GM23338 (cell line): ENCODE measurements around the gene B3GALNT1. TPM values are rescaled to one million over a fixed set of nuclear protein-coding genes. Genes with fewer than 3 reads are reported as not detected.

Source experiments
- ATAC-seq: fragments of 200-7000 bp; cut with Tn5 transposase; 3 replicates; pipeline ENCODE4 v1.9.1; 2020
- DNase-seq: peaks from one replicate; pipeline ENCODE4 v3.0.0-alpha.2; 2015; ENCODE audit warnings: low spot score
- H2AFZ ChIP-seq: fragments of 200-600 bp; sonication (generic); 2 replicates; pipeline ENCODE4 v1.8.0; 2016; ENCODE audit warnings: antibody characterized with exemption, mild to moderate bottlenecking, moderate library complexity
- H3F3A ChIP-seq: fragments of 200-600 bp; sonication (generic); replicated peaks from 2 replicates; pipeline ENCODE4 v1.8.0; 2017; ENCODE audit warnings: antibody characterized with exemption, mixed run types, low read depth
- H3K27ac ChIP-seq: fragments of 200-600 bp; sonication (generic); 2 replicates; pipeline ENCODE4 v1.6.1; 2016; ENCODE audit warnings: low read depth
- H3K27me3 ChIP-seq: fragments of 200-600 bp; sonication (generic); 2 replicates; pipeline ENCODE4 v1.8.0; 2016; ENCODE audit warnings: mild to moderate bottlenecking, mixed run types, moderate library complexity; ENCODE audit not compliant: insufficient read depth
- H3K36me3 ChIP-seq: fragments of 200-600 bp; sonication (generic); 2 replicates; pipeline ENCODE4 v1.8.0; 2016; ENCODE audit warnings: mild to moderate bottlenecking; ENCODE audit not compliant: insufficient read depth
- H3K4me1 ChIP-seq: fragments of 200-600 bp; sonication (generic); 2 replicates; pipeline ENCODE4 v1.8.0; 2016; ENCODE audit warnings: mild to moderate bottlenecking, moderate library complexity; ENCODE audit not compliant: insufficient read depth
- H3K4me2 ChIP-seq: fragments of 200-600 bp; sonication (generic); 2 replicates; pipeline ENCODE4 v1.7.1; 2017; ENCODE audit warnings: mixed run types
- H3K4me3 ChIP-seq: fragments of 200-600 bp; sonication (generic); 2 replicates; pipeline ENCODE4 v1.6.1; 2016; ENCODE audit warnings: mixed run types
- H3K79me2 ChIP-seq: fragments of 200-600 bp; sonication (generic); replicated peaks from 2 replicates; pipeline ENCODE4 v1.8.0; 2017; ENCODE audit warnings: mild to moderate bottlenecking; ENCODE audit not compliant: insufficient read depth
- H3K9me2 ChIP-seq: fragments of 200-600 bp; sonication (generic); 2 replicates; pipeline ENCODE4 v1.8.0; 2017; ENCODE audit not compliant: insufficient read depth
- H4K20me1 ChIP-seq: fragments of 200-600 bp; sonication (generic); replicated peaks from 2 replicates; pipeline ENCODE4 v1.8.0; 2017; ENCODE audit warnings: mild to moderate bottlenecking; ENCODE audit not compliant: insufficient read depth
- H3K27ac Mint-ChIP-seq: 2 replicates; pipeline ENCODE4 v1.8.0; 2020; ENCODE audit warnings: inconsistent platforms, mild to moderate bottlenecking, moderate library complexity, mixed read lengths
- H3K27me3 Mint-ChIP-seq: 3 replicates; pipeline ENCODE4 v1.8.0; 2022; ENCODE audit warnings: low read depth, mild to moderate bottlenecking, moderate library complexity, mixed read lengths, inconsistent platforms; ENCODE audit not compliant: insufficient read depth, poor library complexity
- H3K36me3 Mint-ChIP-seq: 3 replicates; pipeline ENCODE4 v1.8.0; 2021; ENCODE audit warnings: low read depth, mild to moderate bottlenecking, inconsistent platforms, moderate library complexity, mixed read lengths
- H3K4me1 Mint-ChIP-seq: 3 replicates; pipeline ENCODE4 v1.8.0; 2020; ENCODE audit warnings: mild to moderate bottlenecking, inconsistent platforms, mixed read lengths
- H3K4me3 Mint-ChIP-seq: 3 replicates; pipeline ENCODE4 v1.8.0; 2021; ENCODE audit warnings: moderate library complexity, mild to moderate bottlenecking, inconsistent platforms, mixed read lengths
- H3K9me3 Mint-ChIP-seq: 3 replicates; pipeline ENCODE4 v1.8.0; 2020; ENCODE audit warnings: moderate library complexity, mild to moderate bottlenecking, inconsistent platforms, mixed read lengths
- CREB1 ChIP-seq: fragments of 250-450 bp; sonication (Bioruptor Pico); IDR thresholded peaks from 2 replicates; pipeline ENCODE4 v1.5.0; 2020; ENCODE audit warnings: low read depth, mild to moderate bottlenecking, moderate library complexity
- CTCF ChIP-seq, 2 experiments: fragments of 200-600 bp in 1 of 2; sonication (generic) in 1 of 2; conservative IDR thresholded peaks; 2 replicates each; pipeline versions ENCODE4 v1.5.1 to v1.6.1; 2016 to 2017; ENCODE audit warnings: antibody characterized with exemption in 2 of 2, low read depth in 2 of 2, mild to moderate bottlenecking in 2 of 2, moderate library complexity in 1 of 2
- EZH2 ChIP-seq: fragments of 200-600 bp; sonication (generic); IDR thresholded peaks from one replicate; pipeline ENCODE4 v1.8.0; 2017; ENCODE audit warnings: antibody characterized with exemption, mild to moderate bottlenecking, low read depth; ENCODE audit not compliant: unreplicated experiment
- EZH2phosphoT487 ChIP-seq: fragments of 200-600 bp; sonication (generic); IDR thresholded peaks from one replicate; pipeline ENCODE4 v1.8.1; 2018; ENCODE audit warnings: antibody characterized with exemption; ENCODE audit not compliant: unreplicated experiment
- JUNB ChIP-seq: IDR thresholded peaks from one replicate; pipeline ENCODE4 v1.6.1; 2016; ENCODE audit warnings: antibody characterized with exemption; ENCODE audit not compliant: unreplicated experiment
- NANOG ChIP-seq: IDR thresholded peaks from 2 replicates; pipeline ENCODE4 v1.6.1; 2016; ENCODE audit warnings: antibody characterized with exemption, borderline replicate concordance
- POLR2AphosphoS5 ChIP-seq: IDR thresholded peaks from 2 replicates; pipeline ENCODE4 v1.6.1; 2016; ENCODE audit warnings: antibody characterized with exemption, low read depth
- STAT1 ChIP-seq: IDR thresholded peaks from one replicate; pipeline ENCODE4 v1.6.1; 2016; ENCODE audit warnings: antibody characterized with exemption; ENCODE audit not compliant: unreplicated experiment
- ZNF331 ChIP-seq: fragments of 250-450 bp; sonication (Bioruptor Pico); IDR thresholded peaks from 2 replicates; pipeline ENCODE4 v1.5.0; 2020; ENCODE audit warnings: low read depth, mild to moderate bottlenecking, moderate library complexity
- polyA plus RNA-seq: library from polyadenylated mRNA; unstranded; fragments of >200 nt; fragmentation: Nextera tagmentation; extraction: Ambion mirVana; gene quantifications from 2 replicates; pipeline ENCODE4 v1.2.1, GENCODE V29; 2016
- total RNA-seq: library from RNA; depleted of rRNA; stranded (reverse); fragments of >200 nt; shearing (Covaris generic); gene quantifications from 2 replicates; pipeline ENCODE4 v1.2.3, GENCODE V29; 2014
- TF ChIP-seq, protein P1 (sequence below): IDR thresholded peaks from one replicate; pipeline ENCODE4 v1.6.1; 2018; ENCODE audit warnings: antibody characterized with exemption; ENCODE audit not compliant: unreplicated experiment
- TF ChIP-seq, protein P2 (sequence below): IDR thresholded peaks from 2 replicates; pipeline ENCODE4 v1.6.1; 2016; ENCODE audit warnings: antibody characterized with exemption

B3GALNT1 gene
- total and polyA plus RNA-seq, 2 experiments from 2014 or later: 3.3 to 5.9 TPM

GRCh38 chr3:161084277-161084676 lies 20.9 kb downstream of the B3GALNT1 start (continued):
- TF ChIP-seq, protein P1, sequence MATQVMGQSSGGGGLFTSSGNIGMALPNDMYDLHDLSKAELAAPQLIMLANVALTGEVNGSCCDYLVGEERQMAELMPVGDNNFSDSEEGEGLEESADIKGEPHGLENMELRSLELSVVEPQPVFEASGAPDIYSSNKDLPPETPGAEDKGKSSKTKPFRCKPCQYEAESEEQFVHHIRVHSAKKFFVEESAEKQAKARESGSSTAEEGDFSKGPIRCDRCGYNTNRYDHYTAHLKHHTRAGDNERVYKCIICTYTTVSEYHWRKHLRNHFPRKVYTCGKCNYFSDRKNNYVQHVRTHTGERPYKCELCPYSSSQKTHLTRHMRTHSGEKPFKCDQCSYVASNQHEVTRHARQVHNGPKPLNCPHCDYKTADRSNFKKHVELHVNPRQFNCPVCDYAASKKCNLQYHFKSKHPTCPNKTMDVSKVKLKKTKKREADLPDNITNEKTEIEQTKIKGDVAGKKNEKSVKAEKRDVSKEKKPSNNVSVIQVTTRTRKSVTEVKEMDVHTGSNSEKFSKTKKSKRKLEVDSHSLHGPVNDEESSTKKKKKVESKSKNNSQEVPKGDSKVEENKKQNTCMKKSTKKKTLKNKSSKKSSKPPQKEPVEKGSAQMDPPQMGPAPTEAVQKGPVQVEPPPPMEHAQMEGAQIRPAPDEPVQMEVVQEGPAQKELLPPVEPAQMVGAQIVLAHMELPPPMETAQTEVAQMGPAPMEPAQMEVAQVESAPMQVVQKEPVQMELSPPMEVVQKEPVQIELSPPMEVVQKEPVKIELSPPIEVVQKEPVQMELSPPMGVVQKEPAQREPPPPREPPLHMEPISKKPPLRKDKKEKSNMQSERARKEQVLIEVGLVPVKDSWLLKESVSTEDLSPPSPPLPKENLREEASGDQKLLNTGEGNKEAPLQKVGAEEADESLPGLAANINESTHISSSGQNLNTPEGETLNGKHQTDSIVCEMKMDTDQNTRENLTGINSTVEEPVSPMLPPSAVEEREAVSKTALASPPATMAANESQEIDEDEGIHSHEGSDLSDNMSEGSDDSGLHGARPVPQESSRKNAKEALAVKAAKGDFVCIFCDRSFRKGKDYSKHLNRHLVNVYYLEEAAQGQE: no peak
- no peak for TF ChIP-seq EZH2
- no peak for TF ChIP-seq ZNF331
- TF ChIP-seq CTCF (conservative IDR thresholded peaks at IDR 0.05; ENCODE audit: low read depth in 2 of 2): no peak
- TF ChIP-seq, protein P2, sequence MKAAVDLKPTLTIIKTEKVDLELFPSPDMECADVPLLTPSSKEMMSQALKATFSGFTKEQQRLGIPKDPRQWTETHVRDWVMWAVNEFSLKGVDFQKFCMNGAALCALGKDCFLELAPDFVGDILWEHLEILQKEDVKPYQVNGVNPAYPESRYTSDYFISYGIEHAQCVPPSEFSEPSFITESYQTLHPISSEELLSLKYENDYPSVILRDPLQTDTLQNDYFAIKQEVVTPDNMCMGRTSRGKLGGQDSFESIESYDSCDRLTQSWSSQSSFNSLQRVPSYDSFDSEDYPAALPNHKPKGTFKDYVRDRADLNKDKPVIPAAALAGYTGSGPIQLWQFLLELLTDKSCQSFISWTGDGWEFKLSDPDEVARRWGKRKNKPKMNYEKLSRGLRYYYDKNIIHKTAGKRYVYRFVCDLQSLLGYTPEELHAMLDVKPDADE: no peak
- TF ChIP-seq NANOG: no peak
- no peak for TF ChIP-seq STAT1
- TF ChIP-seq EZH2phosphoT487: no peak
- no peak for TF ChIP-seq JUNB
- no peak for TF ChIP-seq POLR2AphosphoS5

GRCh38 chr3:161083131-161083530 lies 22.0 kb downstream of the B3GALNT1 start:
- H4K20me1 ChIP-seq: no peaks in the 10 kb centered on the region
- no peaks in the 10 kb centered on the region for H3K79me2 ChIP-seq
- H3K36me3 ChIP-seq: no peaks in the 10 kb centered on the region
- no peaks in the 10 kb centered on the region for H3K4me1 ChIP-seq
- no peak overlapping the region for H3K4me3 ChIP-seq
- no peaks in the 10 kb centered on the region for H3F3A ChIP-seq
- no peak overlapping the region for H3K27ac Mint-ChIP-seq
- no peaks in the 10 kb centered on the region for H3K27me3 ChIP-seq
- H3K4me1 Mint-ChIP-seq: peaks cover 10% of the 10 kb centered on the region
- no peaks in the 10 kb centered on the region for H3K9me2 ChIP-seq
- no peak overlapping the region for H3K4me3 Mint-ChIP-seq
- H2AFZ ChIP-seq: no peak overlapping the region
- no peaks in the 10 kb centered on the region for H3K27me3 Mint-ChIP-seq
- H3K36me3 Mint-ChIP-seq: no peaks in the 10 kb centered on the region
- no peak for DNase-seq
- no peaks in the 10 kb centered on the region for H3K9me3 Mint-ChIP-seq
- H3K4me2 ChIP-seq: no peak overlapping the region
- H3K27ac ChIP-seq: no peak overlapping the region
- ATAC-seq: no peak
- TF ChIP-seq EZH2 (no peak), EZH2phosphoT487 (no peak), CREB1 (CRISPR knock-in tag) (no peak), ZNF331 (no peak), STAT1 (no peak), POLR2AphosphoS5 (no peak), JUNB (no peak), CTCF (conservative IDR thresholded peaks at IDR 0.05; ENCODE audit: low read depth in 2 of 2) (no peak)
- TF ChIP-seq, protein P1: no peak
- TF ChIP-seq, protein P2: no peak
